ENCODE measurements around the gene TFDP1.
"Not testable (repeated sequence)": the region's sequence is repeated elsewhere in the genome, so short reads cannot be mapped to it uniquely, and the experiment has no call there.

TFDP1 gene

GRCh38 chr13:113576597-113576996 is 8.0 kb upstream of the TFDP1 start:
- no peak for DNase-seq

DNA sequence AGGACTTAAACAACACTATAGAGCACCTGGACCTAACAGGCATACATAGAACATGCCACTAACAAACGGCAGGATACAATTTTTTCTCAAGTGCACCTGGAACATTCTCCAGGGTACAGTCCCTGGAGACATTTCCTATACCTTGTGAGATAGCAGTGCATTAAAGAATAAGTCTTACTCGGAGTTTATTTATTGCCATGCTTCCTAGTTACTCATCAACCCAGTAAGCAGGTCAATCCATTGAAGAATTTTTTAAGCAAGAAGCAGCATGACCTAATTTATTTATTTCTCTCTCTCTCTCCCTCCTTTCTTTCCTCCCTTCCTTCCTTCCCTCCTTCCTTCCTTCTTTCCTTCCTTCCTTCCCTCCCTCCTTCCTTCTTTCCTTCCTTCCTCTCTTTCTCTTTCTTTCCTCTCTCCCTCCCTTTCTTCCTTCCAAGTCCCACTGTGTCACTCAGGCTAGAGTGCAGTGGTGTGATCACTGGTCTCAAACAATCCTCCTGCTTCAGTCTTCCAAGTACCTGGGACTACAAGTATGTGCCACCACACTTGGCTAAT is 6.6 kb upstream of the TFDP1 start:
- DNase-seq = no peak

GRCh38 chr13:113579686-113580085 is 4.9 kb upstream of the TFDP1 start:
- DNase-seq = no peak

DNA sequence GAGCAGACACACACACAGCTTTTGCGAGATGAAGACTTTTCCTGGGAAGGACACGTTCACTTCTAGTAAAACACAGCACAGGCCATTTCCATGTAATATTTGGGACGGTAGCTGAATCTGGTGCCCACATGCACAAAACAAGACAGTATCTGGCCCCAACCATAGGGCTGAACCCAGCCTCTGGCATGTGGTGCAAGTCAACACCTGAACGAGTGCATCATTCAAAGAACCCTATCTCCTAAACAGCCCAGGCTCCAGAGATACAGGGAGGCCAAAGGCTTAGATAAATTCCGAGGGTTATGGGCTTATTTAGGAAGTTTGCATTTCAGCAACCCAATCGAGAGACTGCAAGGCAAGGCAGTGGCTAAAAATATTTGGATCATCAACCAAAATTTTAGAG is 2.7 kb upstream of the TFDP1 start:
- no peak for DNase-seq

- no peak for DNase-seq
These were observed 1.5 kb upstream of the TFDP1 start for GRCh38 chr13:113582841-113583631.

DNA sequence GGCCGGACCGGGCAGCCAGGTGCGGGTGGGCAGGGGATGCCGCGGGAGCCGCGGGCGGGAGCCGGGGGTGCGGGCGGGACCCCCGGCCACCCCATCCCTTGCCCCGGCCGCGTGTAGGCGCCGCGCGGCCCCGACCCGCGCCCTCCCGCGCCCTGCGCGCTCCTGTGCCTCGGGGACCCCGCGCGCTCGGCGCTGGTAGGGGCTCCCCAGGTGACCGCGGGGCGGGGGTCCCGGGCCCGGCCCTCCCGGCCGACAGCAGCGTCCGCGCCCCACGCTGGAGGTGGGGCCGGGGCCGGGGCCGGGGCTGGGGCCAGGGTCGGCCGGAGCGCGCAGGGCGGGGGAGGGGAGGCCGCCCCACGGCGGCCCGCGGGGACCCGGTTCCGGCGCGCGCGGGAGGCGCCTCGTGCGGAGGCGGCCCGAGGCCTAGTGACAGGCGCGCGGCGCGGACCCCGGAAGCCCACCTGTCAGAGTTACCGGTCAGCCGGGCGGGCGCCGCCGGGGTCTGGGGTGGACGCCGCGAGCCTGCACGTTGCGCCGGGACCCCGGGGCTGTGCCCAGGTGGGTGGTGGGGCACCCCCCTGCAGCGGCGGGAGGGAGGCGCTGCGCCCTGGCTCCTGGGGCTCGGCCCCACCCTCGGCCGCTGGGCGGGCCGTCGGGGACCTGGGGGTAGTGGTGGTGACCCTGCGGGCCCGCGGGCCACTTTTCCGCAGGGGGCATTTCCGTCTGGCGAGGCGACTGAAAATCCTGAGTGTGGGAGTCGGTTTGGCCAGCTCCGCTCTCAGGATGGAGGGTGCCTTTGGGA is 518 bp downstream of the TFDP1 start:
- DNase-seq = no peak

DNA sequence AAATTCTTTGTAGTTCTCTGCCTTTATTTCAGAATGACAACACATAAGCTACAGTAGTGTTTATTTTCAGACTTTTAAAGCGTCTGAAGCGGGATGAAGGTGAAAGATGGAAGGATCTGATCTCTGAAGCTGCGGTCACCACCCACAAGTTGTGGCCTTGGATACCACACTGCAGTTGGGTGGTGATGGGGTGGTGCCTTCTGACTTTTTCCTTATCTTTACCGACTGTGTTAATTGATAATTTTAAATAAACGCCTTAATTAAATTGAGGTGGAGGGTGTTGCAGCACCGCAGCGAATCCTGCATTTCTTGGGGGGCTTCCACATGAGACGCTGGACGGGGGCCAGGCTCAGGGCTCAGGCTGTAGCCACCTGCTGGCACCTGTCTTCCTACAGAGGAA is 1.3 kb downstream of the TFDP1 start:
- DNase-seq = no peak

GRCh38 chr13:113586661-113587479 is 2.3 kb downstream of the TFDP1 start:
- no peak for DNase-seq

- no peak for DNase-seq
These were observed 4.0 kb downstream of the TFDP1 start for GRCh38 chr13:113588394-113589111.

DNA sequence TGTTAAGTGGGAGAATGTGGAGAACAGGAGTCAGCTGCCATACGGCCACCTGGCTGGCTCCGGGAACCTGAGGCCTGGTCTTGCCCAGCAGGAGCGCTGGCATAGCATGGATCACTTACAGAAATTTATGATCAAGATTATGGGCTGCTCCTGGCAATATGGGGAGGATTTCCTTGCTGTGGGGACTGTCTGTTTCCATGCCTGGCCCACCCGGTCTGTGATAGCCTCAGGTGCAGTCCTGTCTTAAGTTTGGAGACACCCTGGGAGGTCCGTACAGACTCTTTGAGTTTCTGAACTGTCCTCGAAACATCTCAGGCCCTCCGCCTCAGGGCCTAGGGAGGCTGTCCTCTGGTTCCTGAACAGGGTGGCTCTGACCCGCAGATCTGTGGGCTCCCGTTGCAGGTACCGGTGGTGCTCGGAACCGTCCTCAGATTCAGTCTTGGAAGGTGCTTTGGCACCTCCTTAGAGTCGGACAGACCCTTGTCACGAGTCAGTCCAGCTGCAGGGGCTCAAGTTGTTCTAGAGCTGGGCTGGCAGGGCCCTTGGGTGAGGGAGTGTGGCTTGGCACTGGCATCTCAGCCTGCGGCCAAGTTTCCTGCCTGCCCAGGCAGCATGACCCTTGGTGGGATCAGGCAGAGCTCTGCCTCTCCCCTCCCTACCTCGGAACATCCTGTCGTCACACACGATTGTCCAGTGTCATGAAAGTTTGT is 4.9 kb downstream of the TFDP1 start:
- no peak for DNase-seq

DNA sequence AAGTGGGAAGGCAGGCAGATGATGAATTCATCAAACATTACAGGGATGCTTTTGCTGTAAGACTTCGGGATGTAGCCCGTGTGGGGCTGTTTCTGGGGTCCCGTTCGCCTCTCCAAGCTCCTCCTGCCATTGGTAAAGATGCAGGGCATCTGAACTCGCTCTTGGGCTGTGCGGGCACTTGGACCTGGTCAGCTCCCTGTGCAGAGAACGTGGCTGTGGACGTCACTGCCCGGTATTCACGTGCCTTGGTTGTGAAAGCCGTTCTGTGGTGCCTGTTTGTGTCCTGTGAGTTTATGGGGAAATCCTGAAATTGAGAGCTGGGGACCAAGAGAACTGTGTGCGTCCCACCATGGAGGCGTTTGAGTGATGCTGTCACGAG is 5.4 kb downstream of the TFDP1 start:
- DNase-seq = no peak

DNA sequence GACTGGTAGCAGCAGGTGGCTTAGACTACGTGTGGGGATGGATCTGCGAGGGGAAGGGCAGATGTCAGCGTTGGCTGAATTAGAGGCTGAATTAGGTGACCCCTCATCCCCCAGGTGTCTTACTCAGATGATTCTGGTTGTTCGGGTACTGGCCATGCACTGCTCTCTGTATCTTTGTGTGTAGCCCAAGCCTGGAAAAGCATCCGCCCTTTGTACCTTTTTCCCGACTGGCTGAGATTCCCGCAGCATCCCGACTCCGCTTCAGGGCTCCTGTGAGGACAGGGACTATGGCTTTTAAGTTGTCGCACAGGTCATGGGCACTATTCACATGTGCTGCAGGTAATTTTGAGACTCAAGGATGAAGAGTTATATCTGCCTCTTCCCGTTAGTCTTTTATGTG is 7.2 kb downstream of the TFDP1 start:
- no peak for DNase-seq

DNA sequence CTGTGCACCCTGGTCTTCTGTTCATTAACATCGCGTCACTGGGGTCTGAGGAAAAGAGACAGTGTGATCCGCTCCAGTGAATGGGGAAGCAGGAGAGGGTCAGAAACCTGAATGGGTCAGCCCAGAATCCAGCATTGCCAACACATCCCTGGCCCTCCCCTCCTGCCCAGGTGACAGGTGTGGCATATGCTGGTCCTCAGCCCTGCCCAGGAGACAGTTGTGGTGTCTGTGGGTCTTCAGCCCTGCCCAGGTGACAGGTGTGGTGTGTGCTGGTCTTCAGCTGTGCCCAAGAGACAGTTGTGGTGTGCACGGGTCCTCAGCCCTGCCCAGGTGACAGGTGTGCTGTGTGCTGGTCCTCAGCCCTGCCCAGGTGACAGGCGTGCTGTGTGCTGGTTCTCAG is 8.0 kb downstream of the TFDP1 start:
- no peak for DNase-seq

- DNase-seq = not testable (repeated sequence)
These were observed 9.7 kb downstream of the TFDP1 start for GRCh38 chr13:113594066-113594821.

- DNase-seq = no peak
These were observed 10.6 kb downstream of the TFDP1 start for GRCh38 chr13:113595131-113595530.

DNA sequence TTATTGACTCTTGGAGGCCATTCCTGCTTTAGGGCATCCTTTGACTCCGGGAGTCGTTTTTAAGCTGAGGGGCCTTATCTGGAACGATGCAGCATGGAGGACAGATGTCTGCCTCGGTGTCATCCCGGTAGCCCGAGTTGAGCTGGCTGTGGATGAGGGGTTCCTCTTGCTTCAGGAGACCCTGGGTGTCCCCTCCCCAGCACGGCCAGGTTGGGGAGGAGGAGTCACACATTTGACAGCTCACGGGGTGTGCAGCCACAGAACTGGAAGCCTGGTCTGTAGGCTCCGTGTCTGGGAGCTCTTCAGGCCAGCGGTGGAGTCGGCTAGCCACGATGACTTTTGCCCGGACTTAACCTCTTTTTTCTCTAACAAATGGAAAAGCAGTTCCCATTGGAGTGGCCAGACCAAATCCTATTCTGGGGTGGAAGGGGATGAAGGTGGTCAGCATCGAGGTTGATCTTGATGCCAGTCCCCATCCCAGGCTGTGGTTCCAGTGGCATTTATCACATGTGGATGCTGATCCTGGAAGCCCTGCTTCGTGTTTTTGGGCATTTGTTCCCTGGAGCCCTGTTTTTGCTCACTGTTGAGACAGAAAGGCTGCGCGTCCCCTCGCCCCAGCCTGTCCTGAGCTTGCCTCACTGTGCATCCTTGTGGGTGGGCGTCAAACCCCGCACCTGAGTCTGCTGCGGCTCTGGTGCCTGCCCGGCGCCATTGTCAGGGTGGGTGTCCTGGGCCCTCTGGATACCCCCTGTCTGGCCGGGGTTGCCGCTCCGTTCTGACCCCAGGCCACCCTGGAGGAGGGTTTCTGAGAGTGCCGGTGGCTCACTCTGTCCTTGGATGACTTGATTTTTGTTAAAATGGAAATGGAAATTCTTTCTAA is 12.0 kb downstream of the TFDP1 start:
- DNase-seq = no peak

DNA sequence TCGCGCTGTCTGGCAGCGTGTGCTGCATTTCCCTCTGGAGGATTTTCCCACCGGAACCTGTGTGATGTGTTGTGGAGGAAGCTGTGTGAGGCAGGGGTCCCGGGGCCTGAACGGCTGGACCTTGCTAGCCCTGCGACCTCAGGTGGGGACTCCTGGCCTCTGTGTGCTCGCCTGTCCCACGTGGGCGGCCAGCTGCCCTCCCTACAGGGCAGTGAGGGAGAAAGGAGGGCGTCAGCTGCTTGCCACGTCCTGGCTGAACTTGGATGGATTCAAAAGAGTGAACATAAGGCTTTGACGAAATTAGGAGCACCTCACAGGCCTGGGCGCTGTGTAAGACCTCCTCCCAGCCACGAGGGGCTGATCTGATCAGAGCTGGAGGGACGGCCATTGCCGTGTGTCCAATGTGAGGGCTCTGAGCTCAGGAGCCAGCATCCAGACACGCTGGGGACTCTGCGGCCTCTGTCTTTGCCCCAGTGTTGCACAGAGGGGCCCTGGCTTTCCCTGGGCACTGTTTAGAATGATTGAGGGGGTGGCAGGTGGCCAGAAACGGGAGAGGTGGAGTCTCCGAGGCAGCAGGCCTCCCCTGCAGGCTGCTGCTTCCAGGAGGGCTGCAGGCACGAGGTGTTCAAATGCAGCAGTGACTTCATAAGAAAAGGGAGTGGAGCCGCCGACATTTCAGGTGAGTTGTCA is 13.0 kb downstream of the TFDP1 start:
- DNase-seq = no peak

- no peak for DNase-seq
These were observed 13.5 kb downstream of the TFDP1 start for GRCh38 chr13:113598081-113598410.

- no peak for DNase-seq
These were observed 13.9 kb downstream of the TFDP1 start for GRCh38 chr13:113598481-113598880.

GRCh38 chr13:113599391-113599790 is 14.8 kb downstream of the TFDP1 start:
- no peak for DNase-seq

All from fibroblast of skin of right quadriceps (primary cell).